Heart left ventricle (tissue), 13 donors: ENCODE data around the gene XPC.

ENCODE experiments used
- CTCF ChIP-seq, 12 donors: fragments of 200-600 bp; sonication (generic) in 4 of 12; IDR thresholded peaks; one replicate each; pipeline versions ENCODE4 v1.5.0 to v1.8.0; 2018 to 2022; ENCODE audit warnings: antibody characterized with exemption in 12 of 12, mild to moderate bottlenecking in 5 of 12
- POLR2A ChIP-seq, 2 donors: fragments of 450-650 bp; IDR thresholded peaks; one replicate each; pipeline ENCODE4 v1.6.1; 2017; ENCODE audit warnings: antibody characterized with exemption in 2 of 2, mild to moderate bottlenecking in 2 of 2, moderate library complexity in 2 of 2
- donor health status: ischemic (EF 13 %, LVEDD 7.1; RV severe dilation, severe dysfunction).
- donor health status: DM: no; HTN: yes; CAD: no.
- donor health status: DM: no; HTN: no; CAD: no.
- donor health status: ischemic (EF 25% LVEDD 6.9; RV normal size, moderate dysfunction).
- donor health status: ischemic (EF 25% LVEDD 5.7; RV mildly dilated, moderate dysfunction).
- donor health status: ischemic (EF 35%, LVEDD 5.7; RV mildly dilated, moderate dysfunction).
- donor health status: nonischemic (EF 11% LVEDD 7.7; RV severe dilation, severe dysfunction).
- donor health status: DM: yes; HTN: yes; CAD: no.
- donor health status: PGD.
- donor health status: ischemic (EF 29% LVEDD 5.4; RV normal size, mild dysfunction).
- donor health status: nonischemic (EF 23%, LVEDD 6.1; RV moderate dilation, normal function).

- no peak for TF ChIP-seq CTCF (IDR thresholded peaks at IDR 0.05)
- TF ChIP-seq POLR2A (IDR thresholded peaks at IDR 0.05): no peak
Observed at GRCh38 chr3:14186854-14187458, 8.6 kb upstream of the XPC start.
